Measurements from ENCODE around the gene VTA1.

DNA sequence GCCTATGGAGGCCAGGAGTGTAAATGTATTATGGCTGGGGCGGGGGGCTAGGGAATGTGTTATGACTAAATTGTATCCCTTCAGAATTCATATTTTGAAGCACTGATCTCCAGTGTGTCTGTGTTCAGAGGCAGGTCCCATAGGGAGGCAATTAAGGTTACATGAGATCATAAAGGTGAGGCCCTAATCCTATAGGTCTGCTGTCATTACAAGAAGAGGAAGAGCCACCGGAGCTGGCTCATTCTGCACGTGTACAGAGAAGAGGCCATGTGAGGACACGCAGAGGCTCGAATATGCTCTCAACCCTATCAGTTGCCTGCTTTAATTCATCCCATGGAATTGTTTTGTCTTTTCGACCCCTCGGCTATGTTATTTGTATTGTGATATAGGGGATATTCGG lies 76.9 kb downstream of the VTA1 start:
- TF ChIP-seq POLR2A (IDR thresholded peaks at IDR 0.05; ENCODE audit: low read length): no peak
- no peak for TF ChIP-seq GATA1 (IDR thresholded peaks at IDR 0.05; ENCODE audit: low read depth, low read length)

Data from erythroblast (primary cell).